Measurements from ENCODE around the gene HNRNPF. TPM values are rescaled to one million over a fixed set of nuclear protein-coding genes. Genes with fewer than 3 reads are reported as not detected.

Gene HNRNPF
- polyA plus RNA-seq, 1 donor (not counting 4 experiments of a cell fraction or from before 2014, with no cell fraction given): 238 TPM

DNA sequence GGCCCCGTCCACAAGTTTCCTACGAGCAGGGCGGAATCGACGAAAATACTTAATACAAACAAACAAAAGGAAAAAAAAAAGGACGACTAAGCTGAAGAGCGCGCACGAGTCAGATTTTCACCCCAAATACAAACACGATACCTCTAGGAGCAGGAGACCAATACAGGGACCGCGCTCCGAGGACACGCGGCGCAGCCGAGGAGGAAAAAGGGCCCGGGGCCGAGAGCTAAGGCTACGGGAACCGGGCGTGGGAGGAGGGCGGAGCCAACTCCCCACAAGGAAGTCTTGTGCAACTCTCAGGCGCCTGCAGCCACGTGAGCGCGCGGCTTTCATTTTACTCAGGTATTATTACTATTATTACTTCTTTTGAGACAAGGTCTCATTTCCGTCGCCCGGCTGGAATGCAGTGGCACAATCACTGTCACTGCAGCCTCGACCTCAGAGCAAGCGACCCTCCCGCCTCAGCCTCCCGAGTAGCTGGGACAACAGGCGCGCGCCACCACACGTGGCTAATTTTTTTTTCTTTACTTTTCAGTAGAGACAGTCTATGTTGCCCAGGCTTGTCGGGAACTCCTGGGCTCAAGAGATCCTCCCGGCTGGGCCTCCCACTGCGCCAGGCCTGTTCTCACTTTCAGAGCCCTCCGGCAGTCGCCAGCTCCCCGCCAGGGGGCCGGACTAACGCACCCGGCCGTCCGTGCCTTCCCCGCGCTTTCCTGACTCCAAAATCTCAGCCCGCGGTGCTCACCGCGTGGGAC lies 1.2 kb downstream of the HNRNPF start:
- Histone ChIP-seq H3K4me2 (ENCODE audit: control insufficient read depth, extremely low read depth, insufficient read depth, low read depth, low read length) (peak overlapping the region; percentile 99), H3K27me3 (ENCODE audit: control insufficient read depth, extremely low read depth, insufficient read depth, low read length) (no peaks in the 10 kb centered on the region), H3K4me3 (ENCODE audit: control insufficient read depth in 2 of 3, extremely low read depth in 1 of 3, insufficient read depth in 2 of 3, low read depth in 1 of 3, low read length in 3 of 3) (peak overlapping the region; percentile 77 to 89 (median 83)), H2AFZ (ENCODE audit: control insufficient read depth, low read length) (peak overlapping the region; percentile 33), H3K27ac (ENCODE audit: control insufficient read depth, insufficient read depth, low read length) (peak overlapping the region; percentile 97), H4K20me1 (ENCODE audit: control insufficient read depth, extremely low read depth, insufficient read depth, low read length) (peaks cover 24% of the 10 kb centered on the region), H3K9ac (ENCODE audit: control insufficient read depth, extremely low read depth, insufficient read depth, low read length) (peak overlapping the region; percentile 93), H3K9me1 (ENCODE audit: control insufficient read depth, extremely low read depth, insufficient read depth, low read length) (no peaks in the 10 kb centered on the region), H3K9me3 (ENCODE audit: control insufficient read depth, low read depth, low read length) (no peaks in the 10 kb centered on the region), H3K4me1 (ENCODE audit: control insufficient read depth, extremely low read depth, insufficient read depth, low read length) (peaks cover 32% of the 10 kb centered on the region), H3K36me3 (ENCODE audit: control insufficient read depth in 2 of 2, extremely low read depth in 1 of 2, insufficient read depth in 2 of 2, low read length in 2 of 2) (peaks cover under 1 to 11% of the 10 kb centered on the region in 2 experiments), H3K79me2 (ENCODE audit: control insufficient read depth, insufficient read depth, low read length) (peaks cover 59% of the 10 kb centered on the region)
- dilution Hi-C loops (cut with MboI; ENCODE audit: extremely low pct_ligation_motif_present, low sequenced_read_pairs): no loop called here
- DNase-seq (ENCODE audit: low read depth, low spot score) (no peak), FAIRE-seq (peak; percentile 23)
- TF ChIP-seq EZH2 (IDR thresholded peaks at IDR 0.05; ENCODE audit: low read length): no peak
- TF ChIP-seq, protein P1, sequence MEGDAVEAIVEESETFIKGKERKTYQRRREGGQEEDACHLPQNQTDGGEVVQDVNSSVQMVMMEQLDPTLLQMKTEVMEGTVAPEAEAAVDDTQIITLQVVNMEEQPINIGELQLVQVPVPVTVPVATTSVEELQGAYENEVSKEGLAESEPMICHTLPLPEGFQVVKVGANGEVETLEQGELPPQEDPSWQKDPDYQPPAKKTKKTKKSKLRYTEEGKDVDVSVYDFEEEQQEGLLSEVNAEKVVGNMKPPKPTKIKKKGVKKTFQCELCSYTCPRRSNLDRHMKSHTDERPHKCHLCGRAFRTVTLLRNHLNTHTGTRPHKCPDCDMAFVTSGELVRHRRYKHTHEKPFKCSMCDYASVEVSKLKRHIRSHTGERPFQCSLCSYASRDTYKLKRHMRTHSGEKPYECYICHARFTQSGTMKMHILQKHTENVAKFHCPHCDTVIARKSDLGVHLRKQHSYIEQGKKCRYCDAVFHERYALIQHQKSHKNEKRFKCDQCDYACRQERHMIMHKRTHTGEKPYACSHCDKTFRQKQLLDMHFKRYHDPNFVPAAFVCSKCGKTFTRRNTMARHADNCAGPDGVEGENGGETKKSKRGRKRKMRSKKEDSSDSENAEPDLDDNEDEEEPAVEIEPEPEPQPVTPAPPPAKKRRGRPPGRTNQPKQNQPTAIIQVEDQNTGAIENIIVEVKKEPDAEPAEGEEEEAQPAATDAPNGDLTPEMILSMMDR (optimal IDR thresholded peaks at IDR 0.05 in 1 of 3, IDR thresholded peaks at IDR 0.05 in 1 of 3, conservative IDR thresholded peaks at IDR 0.05 in 1 of 3; ENCODE audit: extremely low read depth in 1 of 3, insufficient read depth in 2 of 3, low read length in 3 of 3): peak; percentile 26 to 43 (median 30)

DNA sequence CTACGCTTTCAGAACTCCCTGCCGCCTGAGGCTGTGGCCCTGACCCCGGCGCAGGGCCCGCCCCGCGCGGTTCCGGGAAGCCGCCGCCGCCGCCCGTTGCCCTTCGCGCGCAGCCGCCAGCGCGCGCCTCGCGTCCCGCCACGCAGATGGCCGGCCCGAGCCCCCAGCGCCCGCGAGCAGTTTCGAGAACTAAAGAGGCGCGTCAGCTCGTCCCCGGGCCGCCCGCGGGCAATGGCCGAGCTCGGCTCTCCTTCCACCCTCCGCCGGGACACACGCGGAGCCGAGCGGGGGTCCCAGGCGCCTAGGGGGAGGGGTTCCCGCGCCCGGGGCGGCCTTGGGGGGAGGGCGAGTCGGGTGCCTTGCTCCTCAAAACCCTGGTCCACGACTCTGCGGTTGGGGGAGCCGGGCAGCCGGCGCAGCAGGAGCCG lies 1.8 kb downstream of the HNRNPF start:
- Histone ChIP-seq H3K36me3 (ENCODE audit: control insufficient read depth in 2 of 2, extremely low read depth in 1 of 2, insufficient read depth in 2 of 2, low read length in 2 of 2) (peaks cover 2 to 17% of the 10 kb centered on the region in 2 experiments), H3K4me3 (ENCODE audit: control insufficient read depth in 2 of 3, extremely low read depth in 1 of 3, insufficient read depth in 2 of 3, low read depth in 1 of 3, low read length in 3 of 3) (peak overlapping the region; percentile 77 to 89 (median 83)), H3K9me1 (ENCODE audit: control insufficient read depth, extremely low read depth, insufficient read depth, low read length) (no peaks in the 10 kb centered on the region), H2AFZ (ENCODE audit: control insufficient read depth, low read length) (no peak overlapping the region), H3K79me2 (ENCODE audit: control insufficient read depth, insufficient read depth, low read length) (peaks cover 64% of the 10 kb centered on the region), H3K4me1 (ENCODE audit: control insufficient read depth, extremely low read depth, insufficient read depth, low read length) (peaks cover 38% of the 10 kb centered on the region), H3K27ac (ENCODE audit: control insufficient read depth, insufficient read depth, low read length) (peak overlapping the region; percentile 97), H3K9ac (ENCODE audit: control insufficient read depth, extremely low read depth, insufficient read depth, low read length) (peak overlapping the region; percentile 93), H4K20me1 (ENCODE audit: control insufficient read depth, extremely low read depth, insufficient read depth, low read length) (peaks cover 28% of the 10 kb centered on the region), H3K9me3 (ENCODE audit: control insufficient read depth, low read depth, low read length) (no peaks in the 10 kb centered on the region), H3K27me3 (ENCODE audit: control insufficient read depth, extremely low read depth, insufficient read depth, low read length) (no peaks in the 10 kb centered on the region), H3K4me2 (ENCODE audit: control insufficient read depth, extremely low read depth, insufficient read depth, low read depth, low read length) (peak overlapping the region; percentile 99)
- no peak for FAIRE-seq
- no peak for TF ChIP-seq EZH2 (IDR thresholded peaks at IDR 0.05; ENCODE audit: low read length)
- TF ChIP-seq, protein P1 (optimal IDR thresholded peaks at IDR 0.05 in 1 of 3, IDR thresholded peaks at IDR 0.05 in 1 of 3, conservative IDR thresholded peaks at IDR 0.05 in 1 of 3; ENCODE audit: extremely low read depth in 1 of 3, insufficient read depth in 2 of 3, low read length in 3 of 3): no peak
- dilution Hi-C loops (cut with MboI; ENCODE audit: extremely low pct_ligation_motif_present, low sequenced_read_pairs): no loop called here
- no peak for DNase-seq (ENCODE audit: low read depth, low spot score)

Data from keratinocyte (primary cell).